HG03108 (cell line): Measurements from ENCODE around the gene PKNOX2.

Source experiments
- ATAC-seq: cut with Tn5 transposase; IDR thresholded peaks from one replicate; pipeline ENCODE4 v1.9.1; 2021; ENCODE audit warnings: moderate library complexity; ENCODE audit not compliant: unreplicated experiment

The PKNOX2 gene

DNA sequence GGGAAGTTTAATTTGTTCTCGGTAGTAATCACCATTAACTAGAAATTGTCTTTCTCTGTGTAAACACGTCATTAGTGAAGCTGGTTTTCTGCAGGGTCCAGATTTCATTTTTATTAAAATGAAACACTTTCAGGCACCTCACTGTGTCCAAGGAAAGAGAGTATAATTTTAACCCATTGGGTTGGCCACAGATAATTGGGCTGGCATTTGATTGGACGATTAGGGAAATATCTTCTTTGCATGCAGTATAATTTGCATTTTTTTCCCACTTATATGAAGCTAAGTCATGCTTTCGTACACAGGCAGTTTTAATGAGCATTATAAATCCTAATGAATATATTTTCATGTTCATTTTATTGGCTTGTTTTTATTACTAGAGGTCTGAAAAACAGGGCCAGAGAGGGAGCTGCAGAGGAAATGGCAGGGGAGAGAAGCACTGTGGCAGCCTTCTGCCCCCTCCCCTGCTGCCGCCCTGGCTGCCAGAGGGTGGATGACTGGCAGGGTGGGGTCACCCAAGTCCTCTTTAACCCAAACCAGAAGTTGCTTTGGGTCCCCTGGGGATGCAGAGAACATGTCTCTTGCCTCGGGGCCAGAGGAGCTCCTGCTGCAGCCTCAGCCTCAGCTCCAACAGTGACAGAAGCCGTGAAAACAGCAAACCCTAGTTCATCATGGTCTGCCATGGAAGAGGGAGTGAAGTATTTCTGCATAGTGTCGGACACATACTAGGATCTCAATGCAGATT, 93.9 kb downstream of the PKNOX2 start:
- ATAC-seq: no peak

DNA sequence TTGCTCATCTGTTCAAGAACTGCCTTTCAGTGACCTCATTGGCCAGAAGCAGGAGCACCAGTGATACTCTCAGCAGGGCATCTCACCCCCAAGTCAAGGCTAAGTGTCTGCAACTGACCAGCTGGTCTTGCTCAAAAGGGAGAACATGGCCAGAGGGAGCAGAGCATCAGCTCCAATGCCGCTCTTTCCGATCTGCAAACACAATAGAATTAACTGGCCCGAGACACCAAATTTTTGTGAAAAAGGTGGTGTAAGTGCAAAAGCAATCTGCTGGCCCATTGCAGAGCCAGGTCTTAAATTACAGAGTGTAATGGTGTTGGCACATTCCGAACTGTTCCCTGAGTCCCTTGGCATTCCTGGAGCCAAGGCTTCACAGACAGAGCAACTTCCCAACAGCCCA, 97.0 kb downstream of the PKNOX2 start:
- ATAC-seq: no peak

DNA sequence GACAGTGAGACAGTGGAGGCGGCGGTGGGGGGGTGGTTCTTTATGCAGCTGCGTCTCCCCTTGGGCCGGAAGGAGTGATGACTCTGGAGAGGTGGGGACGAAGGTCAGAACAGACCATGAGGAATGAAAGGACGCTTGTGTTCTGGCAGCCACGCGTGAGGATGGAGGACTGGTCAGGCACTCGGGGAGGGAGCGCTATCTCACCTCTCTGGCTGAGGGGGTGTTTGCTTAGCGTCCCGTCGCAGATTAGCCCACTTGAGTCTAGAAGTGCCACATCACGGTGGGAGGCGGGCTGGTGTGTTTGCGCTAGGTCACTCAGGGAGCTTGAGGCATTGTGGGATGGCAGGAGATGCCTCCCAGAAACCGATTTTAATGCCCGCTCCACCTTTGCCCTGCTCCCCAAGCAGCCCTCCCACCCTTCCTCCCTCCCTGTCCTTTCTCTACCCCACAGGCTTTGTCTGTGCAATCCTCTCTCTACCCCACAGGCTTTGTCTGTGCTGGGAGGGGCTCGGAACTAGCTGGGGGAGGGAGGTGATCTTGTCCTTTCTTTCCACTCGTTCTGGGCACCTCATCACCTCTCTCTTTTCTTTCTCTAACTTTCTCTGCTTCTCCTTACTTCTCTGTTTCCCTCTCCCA, 97.8 kb downstream of the PKNOX2 start:
- ATAC-seq: no peak

DNA sequence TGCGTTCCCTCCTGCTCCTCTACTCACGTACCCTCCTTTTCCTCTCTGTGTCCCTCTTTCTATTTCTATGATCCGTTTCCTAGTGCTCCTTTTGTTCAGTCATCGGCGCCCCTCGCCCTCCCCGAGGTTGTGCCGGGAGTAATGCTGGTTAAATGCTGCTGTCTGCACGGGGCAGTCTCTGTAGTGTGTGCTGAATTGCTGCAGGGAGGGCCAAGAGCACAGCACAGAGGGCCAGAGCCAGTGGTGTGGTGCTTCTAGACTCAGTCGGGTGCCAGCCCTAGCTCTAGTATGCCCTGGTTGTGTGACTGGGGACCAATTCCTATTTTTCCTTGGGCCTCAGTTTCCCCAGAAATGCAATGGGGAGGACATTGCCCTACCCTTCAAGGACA, 98.3 kb downstream of the PKNOX2 start:
- ATAC-seq: no peak

- ATAC-seq: no peak
Observed at GRCh38 chr11:125263268-125263790, 98.8 kb downstream of the PKNOX2 start.

GRCh38 chr11:125264100-125265022, 99.8 kb downstream of the PKNOX2 start:
- ATAC-seq: no peak

- ATAC-seq: no peak
Observed at GRCh38 chr11:125267548-125267947, 103.0 kb downstream of the PKNOX2 start.

GRCh38 chr11:125268611-125269010, 104.1 kb downstream of the PKNOX2 start:
- no peak for ATAC-seq

- ATAC-seq: no peak
Observed at GRCh38 chr11:125270106-125270505, 105.6 kb downstream of the PKNOX2 start.

- no peak for ATAC-seq
Observed at GRCh38 chr11:125270711-125271110, 106.2 kb downstream of the PKNOX2 start.

GRCh38 chr11:125271483-125272091, 107.0 kb downstream of the PKNOX2 start:
- no peak for ATAC-seq

DNA sequence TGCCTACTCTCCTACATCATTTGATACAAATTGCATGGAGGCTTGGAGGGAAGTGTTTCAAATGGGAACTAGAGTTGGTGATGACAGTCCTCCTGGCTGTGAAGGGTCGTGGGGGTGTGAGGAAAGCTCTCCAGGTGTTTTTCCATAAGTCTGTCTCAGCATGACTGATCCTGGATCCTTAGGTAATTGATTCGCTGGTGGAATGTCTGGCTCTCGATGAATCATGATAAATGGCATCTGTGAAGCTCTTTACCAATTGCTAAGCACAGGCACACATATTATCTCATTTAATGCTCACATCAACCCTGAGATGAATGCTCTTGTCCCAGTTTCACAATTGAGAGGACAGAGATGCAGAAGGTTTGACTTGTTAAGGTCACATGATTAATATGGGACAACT, 107.5 kb downstream of the PKNOX2 start:
- ATAC-seq: no peak

- no peak for ATAC-seq
Observed at GRCh38 chr11:125272821-125273220, 108.3 kb downstream of the PKNOX2 start.

DNA sequence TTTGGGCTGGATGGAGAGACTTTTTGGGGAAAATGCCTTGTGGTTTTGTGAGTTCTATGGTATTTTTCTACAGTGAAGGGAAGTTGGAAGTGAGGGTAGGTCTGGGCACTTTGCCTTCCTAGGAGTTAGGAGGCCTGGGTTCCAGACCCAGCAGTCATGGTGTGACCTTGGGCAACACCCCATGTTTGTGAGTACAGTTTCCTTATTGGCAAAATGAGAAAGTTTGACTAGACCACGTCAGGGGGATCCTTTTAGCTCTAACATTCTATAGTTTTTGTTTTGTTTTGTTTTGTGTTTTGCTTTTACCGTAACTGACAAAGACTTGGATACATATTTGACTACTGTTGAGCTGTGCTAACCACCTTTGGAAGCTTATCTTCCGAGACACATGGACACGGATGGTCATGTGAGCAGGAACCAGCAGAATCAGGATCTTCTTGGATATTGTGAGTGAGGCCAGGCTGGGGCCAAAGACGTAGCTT, 109.0 kb downstream of the PKNOX2 start:
- ATAC-seq: no peak

DNA sequence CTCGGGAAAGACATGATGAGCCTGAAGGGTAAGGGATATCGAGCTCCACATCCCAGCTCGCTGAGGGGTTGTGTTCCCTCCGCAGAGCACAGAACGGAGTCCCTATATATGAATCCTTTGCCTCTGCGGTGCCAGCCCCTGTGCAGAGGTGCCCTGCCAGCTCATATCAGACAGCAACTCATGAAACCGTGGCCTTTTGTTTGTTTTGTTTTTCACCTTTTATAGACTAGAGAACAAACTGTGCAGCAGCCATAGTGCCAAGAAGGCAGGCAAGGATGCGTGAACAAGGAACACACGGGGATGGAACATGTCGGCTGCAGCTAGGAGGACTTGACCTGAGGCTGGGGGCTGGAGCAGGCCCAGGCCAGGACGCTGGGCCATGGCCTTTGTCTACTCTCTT, 109.8 kb downstream of the PKNOX2 start:
- no peak for ATAC-seq

- no peak for ATAC-seq
Observed at GRCh38 chr11:125274774-125275173, 110.2 kb downstream of the PKNOX2 start.

GRCh38 chr11:125275905-125276618, 111.5 kb downstream of the PKNOX2 start:
- no peak for ATAC-seq

- ATAC-seq: no peak
Observed at GRCh38 chr11:125276619-125276976, 112.0 kb downstream of the PKNOX2 start.

DNA sequence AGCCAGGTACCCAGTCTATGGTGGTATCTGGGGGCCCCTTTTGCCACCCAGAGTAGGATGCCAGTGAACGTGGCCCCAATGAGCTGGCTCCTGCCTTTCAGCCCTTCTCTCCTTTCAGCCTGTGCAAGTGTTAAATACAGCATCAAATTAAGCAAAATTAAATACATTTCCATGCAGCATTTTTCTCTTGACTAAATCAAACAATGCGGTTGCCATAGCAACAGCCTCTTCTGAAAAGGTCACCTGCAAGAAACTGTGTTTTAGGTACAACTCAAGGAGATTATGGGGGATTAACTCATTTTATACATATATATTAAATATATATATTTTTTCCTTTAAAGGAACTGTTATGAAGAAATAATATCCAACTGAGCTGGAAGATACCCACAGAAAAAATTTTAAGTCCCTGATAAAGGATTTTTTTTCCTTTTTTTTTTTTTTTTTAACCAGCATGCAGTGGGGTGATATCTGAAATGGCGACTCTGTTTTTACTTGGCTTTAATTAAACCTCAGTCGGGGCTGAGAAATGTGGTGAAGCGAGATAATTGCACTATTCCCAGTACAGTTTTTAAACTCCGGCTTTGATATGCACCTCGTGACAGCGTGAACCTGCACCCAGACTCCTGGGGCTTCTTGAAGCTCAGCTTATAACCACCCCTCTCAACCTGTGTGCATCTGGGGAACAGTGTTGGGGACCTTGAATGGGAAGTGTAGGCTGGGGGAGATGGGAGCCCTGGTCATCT, 115.3 kb downstream of the PKNOX2 start:
- no peak for ATAC-seq

- ATAC-seq: no peak
Observed at GRCh38 chr11:125280646-125281045, 116.1 kb downstream of the PKNOX2 start.
